ENCODE measurements around the gene RNF25.

Gene RNF25

DNA sequence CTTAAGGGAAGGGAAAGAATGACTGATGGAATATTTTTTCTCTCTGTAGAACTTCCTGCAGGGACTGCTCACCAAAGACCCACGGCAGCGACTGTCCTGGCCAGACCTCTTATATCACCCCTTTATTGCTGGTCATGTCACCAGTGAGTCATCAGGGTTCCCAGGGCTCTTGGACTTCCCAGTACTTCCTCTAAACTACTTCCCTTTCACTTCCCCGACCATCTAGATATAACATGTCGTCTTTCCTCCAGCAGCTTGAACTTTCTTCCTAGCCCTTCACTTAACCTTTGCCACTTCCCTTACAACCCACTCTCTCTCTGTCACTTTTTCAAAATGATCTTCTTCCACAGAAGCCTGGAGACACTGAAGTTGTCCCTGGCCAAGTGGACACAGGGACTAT lies 7.3 kb upstream of the RNF25 start:
- no peak for DNase-seq

DNA sequence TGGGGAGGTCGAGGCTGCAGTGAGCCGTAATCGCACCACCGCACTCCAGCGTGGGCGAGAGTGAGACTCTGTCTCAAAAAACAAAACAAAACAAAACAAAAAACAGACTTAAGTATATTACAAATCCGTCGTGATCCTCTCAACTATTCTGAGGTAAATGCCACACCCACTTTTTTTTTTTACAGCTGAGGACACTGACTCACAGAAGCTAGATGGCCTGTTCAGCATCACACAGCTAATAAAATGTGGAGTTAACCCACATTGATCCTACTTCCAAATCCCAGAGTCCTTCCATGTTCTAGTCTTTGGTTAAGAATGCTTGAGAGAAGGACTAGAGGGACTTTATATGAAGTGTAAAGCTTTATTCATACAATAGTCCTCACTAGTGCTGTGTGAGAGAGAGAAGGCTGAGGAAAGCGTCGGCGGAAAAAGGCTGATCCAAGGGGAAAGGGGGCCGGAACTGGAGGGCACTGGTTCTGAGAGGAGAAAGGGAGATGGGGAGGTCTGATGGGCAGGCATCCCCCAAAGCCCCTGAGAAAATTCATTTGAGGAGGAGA lies 627 bp downstream of the RNF25 start:
- no peak for DNase-seq

DNA sequence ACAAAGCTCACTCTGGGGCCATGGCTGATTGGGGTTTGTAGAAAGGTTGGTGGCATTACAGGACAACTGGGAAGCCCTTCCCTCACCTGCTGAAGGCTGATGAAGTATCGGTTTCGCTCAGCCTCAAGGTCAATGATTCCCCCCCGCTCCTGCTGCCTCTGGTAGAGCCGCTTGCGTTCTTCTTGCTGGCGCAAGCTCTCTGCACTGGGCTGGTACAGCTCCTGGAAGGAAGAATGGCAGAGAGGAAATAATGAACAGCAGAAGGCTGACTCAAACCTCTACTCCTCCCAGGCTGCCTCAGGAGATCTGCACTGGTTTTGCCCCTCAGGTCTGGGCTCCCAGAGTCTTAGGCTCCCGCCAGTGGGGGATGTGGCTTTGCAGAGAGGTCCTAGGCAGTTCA lies 7.1 kb downstream of the RNF25 start:
- no peak for DNase-seq

DNA sequence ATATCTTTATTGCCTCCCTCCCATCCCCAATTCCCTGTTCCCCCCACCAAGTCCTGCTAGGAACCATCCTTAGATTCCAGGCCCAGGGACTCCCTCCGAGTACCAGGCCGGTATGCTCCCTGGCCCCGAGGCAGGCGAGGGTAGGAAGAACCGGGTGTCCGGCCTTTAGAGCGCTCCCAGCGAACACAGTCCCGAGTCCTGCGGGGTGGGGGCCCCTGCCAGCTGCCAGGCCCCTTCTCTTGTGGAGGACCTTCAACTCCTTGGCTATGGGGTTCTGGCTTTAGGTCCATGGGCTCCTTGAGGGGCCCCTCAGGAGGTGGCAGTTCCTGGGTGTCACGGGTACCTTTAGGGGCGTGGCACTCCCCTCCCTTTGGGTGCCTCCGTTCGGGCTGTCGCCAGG lies 7.9 kb downstream of the RNF25 start:
- no peak for DNase-seq

DNA sequence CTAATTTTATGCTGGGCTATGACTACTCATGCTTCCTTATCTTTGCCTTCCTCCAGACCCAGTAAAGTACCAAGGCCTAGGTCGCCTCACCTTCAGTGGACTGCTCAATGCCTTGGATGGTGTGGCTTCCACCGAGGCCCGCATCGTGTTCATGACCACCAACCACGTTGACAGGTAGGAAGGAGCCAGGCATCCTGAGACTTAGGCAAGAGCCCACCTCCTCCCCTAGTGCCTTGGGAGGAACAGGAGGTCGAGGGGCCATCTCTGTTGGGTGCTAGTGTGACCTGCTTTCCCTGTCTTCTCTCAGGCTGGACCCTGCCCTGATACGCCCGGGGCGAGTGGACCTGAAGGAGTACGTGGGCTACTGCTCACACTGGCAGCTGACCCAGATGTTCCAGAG lies 9.0 kb downstream of the RNF25 start:
- no peak for DNase-seq

DNA sequence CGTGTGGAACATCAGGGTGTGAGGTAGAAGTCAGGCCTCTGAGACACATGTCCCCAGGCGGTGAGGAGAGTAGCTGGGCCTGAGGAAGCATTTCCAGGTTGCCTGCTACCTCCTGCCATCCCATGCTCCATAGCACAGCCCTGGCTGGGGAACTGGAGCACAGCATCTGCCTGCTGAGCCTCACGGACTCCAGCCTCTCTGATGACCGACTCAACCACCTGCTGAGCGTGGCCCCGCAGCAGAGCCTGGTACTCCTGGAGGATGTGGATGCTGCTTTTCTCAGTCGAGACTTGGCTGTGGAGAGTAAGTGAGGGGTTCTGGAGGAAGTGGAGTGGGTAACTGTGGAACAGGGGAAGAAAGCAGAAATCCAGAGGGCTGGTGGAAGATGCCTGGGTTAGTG lies 9.4 kb downstream of the RNF25 start:
- no peak for DNase-seq

DNA sequence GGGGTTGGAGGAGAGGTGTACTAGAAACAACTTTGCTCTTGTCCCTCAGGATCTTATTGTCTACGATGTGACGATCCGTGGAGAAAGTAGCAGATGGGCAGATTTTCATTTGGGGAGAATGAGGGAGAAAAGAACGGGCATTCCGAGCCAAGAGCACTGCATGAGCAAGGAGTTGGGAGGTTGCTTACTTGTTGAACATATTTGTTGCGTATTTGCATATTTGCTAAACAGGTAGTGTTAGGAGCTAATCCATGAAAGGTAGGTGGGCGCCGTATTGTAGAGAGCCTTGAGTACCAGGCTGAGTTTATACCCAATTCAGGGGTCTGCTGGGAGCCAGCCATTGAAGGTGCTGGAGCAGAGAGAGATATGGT lies 11.8 kb downstream of the RNF25 start:
- DNase-seq, result no peak

DNA sequence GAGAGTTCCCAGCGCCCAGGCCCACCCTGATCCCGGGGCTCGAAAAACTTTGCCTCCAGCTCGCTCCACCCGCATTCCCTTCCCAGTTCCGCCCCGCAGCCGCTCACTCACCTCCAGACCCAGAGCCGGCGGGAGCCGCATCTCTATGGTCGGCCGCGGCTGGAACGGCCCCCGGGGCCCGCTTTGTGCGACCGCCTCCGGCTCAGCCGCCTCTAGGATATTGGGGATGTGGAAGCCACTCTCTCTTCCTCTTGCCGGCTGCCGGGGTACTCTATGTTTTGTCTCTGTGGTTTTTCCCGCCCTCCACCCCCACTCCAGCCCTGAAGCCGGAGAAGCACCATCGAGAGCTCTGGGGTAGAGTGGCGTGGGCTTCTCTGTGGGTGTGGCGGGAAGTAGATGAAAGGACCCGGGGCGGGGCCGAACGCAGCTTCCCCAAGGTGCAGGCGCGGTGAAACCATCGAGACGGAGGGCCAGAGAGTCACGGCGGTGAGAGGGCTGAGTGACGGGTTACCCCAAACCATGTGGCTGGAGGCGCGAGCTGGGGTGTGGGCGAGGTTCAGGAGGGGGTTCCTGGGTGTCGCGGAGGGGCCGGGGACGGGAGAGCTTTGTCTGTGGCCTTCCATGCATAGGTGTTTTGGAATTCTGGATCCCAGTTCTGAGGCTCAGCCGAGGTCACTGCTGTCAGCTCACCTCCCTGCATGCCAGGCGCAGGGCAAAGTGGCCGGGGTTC lies 12.4 kb downstream of the RNF25 start, which contains the start of the genes BCS1L and ZNF142:
TSS of gene BCS1L (plus strand) at position 426 of the 730 bp plus-strand sequence. CDS start 1,305 bp downstream, outside the sequence.
TSS of gene ZNF142 (minus strand) at position 366 of the 730 bp plus-strand sequence. CDS start 3,194 bp downstream, outside the sequence.
- peak; percentile 91 for DNase-seq

DNA sequence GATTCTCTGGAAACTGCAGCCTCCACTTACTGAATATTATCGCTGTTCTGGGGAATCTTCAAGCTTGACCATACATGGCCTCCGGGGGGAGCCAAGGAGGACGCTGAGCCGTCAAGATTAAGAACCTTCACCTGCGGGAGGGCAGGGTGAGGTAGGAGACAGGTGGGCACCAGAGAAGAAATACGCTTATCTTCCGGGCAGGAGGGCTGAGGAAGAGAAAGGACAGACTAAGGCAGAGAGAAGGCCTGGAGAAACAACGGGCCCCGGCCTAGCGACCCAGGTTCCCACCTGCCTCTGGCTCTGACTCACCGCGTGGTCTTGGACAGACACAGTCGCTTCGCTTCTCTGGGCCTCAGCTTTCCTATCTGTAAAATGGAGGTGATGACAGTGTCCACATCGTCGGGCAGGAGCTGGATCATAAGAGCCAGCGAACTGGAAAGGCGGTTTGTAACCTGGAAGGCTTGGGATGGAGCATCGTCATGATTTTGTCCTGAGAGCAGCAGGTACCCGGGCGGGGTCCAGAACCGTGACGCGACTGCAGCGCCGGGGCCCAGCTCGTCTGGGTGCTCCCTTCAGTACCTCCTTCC lies 13.0 kb downstream of the RNF25 start:
- no peak for DNase-seq

DNA sequence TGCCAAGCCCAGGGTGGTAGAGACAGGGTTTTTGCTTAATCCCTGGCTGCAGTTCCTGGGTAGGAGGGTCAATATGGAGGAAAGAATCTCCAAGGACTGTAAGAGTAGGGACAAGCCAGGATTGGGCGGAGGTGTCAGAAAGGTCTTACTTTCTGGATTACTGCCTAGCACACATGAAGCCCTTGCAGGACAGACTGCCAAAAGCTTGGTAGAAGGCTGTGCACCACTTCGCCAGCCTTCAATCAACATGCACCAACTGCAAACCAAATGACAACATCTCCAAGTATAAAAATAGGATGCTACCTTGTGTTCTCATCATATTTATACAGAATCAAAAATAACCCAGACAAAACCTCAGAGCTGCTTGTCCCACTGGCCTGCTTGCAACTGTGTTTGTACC lies 16.1 kb downstream of the RNF25 start:
- no peak for DNase-seq

DNA sequence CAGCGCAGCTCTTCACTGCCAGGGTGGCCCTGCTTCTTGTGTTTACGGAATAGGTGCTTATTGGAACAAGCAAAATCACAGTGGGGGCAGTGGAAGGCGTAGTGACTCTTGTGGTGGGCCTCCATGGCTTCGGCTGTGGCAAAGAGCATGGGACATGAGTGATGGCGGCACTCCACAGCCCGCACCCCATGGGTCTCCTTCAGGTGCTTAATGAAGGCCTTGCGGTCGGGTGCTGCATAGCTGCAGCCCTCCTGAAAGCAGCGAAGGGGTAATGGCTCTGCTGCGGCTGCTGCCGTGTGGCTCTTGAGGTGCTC lies 23.1 kb downstream of the RNF25 start:
- no peak for DNase-seq

DNA sequence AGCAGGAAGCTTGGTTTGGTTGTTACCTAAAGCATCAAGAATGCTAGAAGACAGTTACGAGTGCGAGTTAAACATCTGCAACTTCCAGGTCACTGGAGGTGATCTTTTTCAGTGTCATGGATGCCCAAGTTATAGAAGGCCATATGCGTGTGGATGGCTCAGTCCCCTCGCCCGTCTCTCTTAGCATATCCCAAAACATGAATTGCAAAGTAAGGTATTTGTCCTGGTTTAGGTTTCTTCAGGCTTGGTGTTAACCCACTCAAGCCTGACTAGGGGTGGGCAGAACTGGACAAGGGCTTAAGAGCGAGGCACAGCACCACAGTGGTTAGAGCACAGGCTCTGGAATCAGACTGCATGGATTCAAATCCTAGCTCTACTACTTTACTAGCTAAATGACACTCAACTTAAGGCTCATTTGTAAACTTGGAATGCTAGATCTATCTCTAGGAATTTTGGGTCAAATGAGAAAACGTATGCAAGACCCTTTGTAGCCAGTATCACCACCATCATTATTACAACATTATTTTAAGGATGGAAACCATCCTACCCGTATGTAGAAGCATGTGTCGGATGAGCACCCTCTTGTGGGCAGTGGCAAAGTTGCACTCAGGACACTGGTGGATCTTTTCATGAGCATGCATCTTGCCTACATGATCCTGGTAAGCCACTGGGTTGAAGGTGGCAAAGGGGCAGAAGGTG lies 23.6 kb downstream of the RNF25 start:
- peak; percentile 59 for DNase-seq

DNA sequence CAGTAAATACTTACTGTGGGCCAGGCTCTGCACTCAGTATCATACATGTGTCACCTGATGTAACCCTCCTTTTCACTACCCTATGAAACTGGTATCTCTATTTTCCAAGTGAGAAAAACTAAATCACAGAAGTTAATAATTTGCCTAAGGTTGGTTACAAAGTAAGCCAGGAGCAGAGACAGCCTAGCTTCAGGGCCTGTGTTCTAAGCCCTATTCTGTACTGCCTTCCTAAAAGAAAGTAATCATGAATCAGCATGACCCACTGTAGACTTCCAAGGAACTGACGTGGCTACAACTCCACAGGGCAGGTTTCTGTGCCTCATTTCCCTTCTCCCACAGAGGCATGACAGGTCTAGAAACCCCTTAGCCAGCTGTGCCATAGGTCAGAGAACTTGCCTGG lies 26.7 kb downstream of the RNF25 start:
- no peak for DNase-seq

DNA sequence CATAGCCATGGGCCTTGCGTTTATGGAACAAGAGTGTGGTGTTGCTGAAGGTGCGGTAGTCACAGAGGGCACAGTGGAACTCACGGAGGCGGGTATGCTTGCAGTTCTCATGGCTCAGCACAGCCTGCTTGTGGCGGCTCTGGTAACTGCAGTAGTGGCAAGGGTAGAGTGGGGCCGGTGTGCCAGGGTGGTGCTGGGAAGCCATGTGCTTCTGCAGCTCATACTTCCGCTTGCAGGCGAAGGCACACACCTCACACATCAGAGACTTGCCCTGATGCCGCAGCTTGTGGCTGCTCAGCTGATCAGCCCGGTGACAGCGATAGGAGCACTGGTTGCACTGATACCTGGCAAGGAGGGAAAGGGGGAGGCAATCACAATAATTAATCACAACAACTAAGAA lies 27.1 kb downstream of the RNF25 start:
- DNase-seq, result no peak

DNA sequence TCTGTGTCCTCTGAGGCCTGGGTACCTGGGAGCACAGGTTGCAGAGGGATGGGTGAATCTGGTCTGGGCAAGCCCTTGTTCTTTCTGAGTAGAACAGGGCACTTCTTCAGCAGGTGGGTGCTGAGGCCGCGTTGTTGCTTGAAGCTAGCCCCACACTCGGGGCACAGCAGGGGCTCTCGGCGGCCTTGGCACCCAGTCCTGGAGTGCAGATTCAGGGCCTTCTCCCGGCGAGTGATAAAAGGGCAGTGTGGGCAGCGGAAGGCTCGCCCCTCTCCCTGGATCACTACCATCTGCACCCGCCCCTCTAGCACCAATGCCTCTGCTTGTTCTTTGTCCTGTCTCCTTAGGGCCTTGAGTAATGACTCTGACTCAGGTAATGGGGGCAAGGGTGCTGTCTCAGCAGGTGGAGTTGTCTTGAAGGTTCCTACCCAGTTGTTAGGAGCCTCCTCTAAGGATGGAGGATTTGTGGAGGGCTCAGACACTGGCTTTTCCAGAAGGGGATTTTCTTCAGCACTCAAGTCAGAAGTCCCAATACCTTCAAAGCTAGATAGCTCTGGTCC lies 28.0 kb downstream of the RNF25 start:
- DNase-seq, result no peak

DNA sequence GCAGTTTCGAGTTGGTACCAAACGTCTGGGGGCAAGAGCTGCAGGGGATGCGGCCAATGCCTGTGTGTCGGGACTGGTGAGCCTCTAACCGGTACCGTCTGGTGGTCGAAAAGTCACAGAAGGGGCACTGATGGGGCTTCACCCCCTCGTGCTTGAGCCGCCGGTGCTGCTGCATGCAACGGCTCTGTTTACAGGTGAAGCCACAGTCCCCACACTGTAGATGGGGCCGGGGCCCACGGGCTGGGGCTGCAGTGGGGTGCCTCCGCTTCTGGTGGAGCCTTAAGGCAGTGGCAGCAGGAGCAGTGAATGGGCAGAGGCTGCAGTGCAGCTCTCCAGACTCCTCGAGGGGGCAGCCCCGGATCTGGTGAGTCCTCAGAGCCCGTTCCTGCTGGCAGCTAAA lies 29.0 kb downstream of the RNF25 start:
- DNase-seq, result no peak

DNA sequence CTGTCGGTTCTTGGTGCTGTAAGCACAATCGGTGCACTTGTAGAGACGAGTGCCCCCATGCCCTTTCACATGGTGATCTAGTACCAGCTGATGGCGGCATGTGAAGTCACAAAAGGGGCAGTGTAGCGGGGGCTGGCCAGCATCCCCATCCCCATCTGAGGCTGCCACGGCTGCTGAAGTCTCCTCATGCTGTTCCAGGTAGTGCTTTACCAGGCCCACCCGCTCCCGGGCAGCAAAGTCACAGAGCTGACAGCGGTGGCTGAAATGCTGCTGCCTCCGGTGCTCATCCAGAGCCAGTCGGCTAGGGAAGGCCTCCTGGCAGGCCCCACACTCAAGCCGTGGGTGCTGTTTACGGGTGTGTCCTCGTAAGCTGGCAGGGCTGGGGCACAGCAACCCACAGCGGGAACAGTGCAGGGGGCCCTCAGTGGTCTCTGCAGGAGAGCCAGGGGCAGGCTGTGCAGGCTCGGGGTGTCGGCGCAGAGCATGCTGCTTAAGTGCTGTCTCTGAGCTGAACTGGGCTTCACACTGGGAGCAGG lies 29.6 kb downstream of the RNF25 start:
- no peak for DNase-seq

DNA sequence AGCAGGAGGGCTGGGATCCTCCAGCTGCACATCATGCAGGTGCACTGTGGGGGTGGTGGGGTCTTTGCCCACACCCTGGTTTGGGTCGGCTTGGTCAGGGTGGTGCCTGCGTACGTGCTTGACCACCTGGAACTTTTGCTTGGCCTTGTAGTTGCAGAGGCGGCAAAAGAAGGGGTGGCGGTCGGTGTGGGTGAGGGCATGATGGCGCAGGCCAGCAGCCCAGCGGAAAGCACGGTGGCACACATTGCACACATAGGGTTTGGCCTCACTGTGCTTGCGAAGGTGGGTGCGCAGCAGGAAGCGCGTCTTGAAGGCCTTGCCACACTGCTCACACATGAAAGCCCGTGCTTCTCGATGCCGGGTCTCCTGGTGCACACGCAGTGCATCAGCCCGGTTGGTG lies 33.4 kb downstream of the RNF25 start:
- DNase-seq, result no peak

DNA sequence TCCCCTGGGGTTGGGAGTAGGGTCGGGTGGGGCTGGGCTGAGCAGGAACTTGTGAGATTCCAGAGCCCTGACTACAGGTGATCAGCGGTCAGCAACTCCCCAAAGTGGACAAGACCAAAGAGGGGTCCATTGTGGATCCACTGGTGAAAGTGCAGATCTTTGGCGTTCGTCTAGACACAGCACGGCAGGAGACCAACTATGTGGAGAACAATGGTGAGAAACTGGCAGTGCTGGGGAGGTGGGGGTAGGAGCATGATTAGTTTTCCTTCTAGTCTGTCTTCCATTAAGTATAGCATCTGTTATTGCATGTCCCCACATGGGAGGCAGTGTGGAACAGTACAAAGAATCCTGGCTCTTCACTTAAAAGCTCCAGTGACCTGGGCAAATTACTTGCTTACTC lies 36.1 kb downstream of the RNF25 start:
- DNase-seq, result no peak

DNA sequence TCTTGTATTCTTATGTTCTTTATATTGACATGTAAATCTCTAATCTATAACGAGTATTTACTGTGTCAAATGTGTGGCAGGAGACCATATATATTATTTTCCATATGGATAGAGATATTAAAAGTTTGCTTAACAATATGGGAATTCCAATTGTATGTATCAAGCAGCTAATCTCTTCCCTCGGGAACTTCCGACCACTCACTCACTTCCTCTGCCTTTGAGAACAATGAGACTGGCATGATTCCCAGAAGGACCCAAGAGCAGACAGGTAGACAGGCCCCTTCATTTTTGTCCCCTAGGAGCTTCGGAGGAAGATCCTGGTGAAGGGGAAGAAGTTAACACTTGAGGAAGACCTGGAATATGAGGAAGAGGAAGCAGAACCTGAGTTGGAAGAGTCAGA lies 40.0 kb downstream of the RNF25 start:
- DNase-seq, result no peak

DNA sequence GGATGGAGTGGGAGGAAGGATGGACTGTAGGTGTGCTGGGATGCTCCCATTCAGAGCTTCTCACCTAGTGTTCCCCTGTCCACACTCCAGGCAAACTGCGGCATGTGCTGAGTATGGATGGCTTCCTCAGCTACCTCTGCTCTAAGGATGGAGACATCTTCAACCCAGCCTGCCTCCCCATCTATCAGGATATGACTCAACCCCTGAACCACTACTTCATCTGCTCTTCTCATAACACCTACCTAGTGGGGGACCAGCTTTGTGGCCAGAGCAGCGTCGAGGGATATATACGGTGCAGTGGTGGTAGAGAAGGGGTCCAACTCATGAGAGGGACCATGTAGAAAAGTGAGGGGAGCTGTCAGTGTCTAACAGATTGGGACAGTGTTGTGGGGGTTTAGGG lies 43.9 kb downstream of the RNF25 start:
- DNase-seq, result no peak

DNA sequence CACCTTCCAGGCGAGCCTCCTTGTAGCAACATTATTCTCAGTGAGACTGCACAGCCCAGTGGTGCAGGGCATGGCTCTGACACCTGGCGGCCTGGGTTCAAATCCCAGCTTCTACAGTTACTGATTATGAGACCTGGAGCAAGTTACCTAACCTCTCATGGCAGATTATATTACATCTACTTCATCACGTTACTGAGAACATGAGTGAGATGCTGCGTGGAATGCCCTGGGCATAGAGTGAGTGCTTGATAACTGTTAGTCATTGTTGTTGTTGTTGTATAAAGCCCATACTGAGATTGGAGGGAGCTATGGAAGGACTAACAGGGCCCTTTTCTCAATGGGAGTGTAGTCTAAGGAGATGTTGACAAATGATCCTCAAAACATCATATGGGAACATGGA lies 45.4 kb downstream of the RNF25 start:
- DNase-seq, result no peak

DNA sequence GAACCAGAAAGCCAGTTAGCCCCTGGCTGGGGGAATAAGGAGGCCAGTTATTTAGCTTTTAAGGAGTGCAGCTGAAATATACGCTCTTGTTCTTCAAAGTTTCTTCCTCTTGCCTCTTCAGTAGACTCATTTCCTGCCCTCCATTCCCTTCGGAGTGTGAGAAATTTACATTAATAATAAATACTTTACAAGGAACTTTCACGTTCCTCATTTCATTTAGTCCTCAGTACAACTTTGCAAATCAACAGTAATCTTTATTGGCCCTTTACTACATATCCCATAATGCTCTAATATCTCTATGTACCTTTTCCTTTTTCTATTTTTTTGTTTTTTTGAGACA lies 48.5 kb downstream of the RNF25 start:
- DNase-seq, result no peak
